Nephron (organoid): Measurements from ENCODE around the gene SBK3.
A peak's percentile ranks its signal among the peaks of the same experiment; 100 is the strongest.
"Not testable (repeated sequence)": the region's sequence is repeated elsewhere in the genome, so short reads cannot be mapped to it uniquely, and the experiment has no call there.

Experiments
- H3K27ac Mint-ChIP-seq, 3 experiments: 2 replicates each; pipeline ENCODE4 v1.8.0; 2020; ENCODE audit warnings: mixed read lengths in 3 of 3, mild to moderate bottlenecking in 2 of 3, moderate library complexity in 1 of 3
- H3K27me3 Mint-ChIP-seq: 2 replicates; pipeline ENCODE4 v1.8.0; 2021; ENCODE audit warnings: low read depth, mild to moderate bottlenecking, moderate library complexity, mixed read lengths
- H3K36me3 Mint-ChIP-seq: 2 replicates; pipeline ENCODE4 v1.8.0; 2020; ENCODE audit warnings: low read depth, mixed read lengths
- H3K4me1 Mint-ChIP-seq: 2 replicates; pipeline ENCODE4 v1.8.0; 2020; ENCODE audit warnings: mixed read lengths
- H3K4me3 Mint-ChIP-seq, 3 experiments: 2 replicates each; pipeline ENCODE4 v1.8.0; 2020; ENCODE audit warnings: mild to moderate bottlenecking in 3 of 3, mixed read lengths in 3 of 3, moderate library complexity in 2 of 3
- H3K9me3 Mint-ChIP-seq: 2 replicates; pipeline ENCODE4 v1.8.0; 2020; ENCODE audit warnings: mixed read lengths
- CTCF ChIP-seq, 3 experiments: fragments of 200-600 bp; sonication (generic); IDR thresholded peaks; one replicate each; pipeline ENCODE4 v1.5.0; 2021; ENCODE audit warnings: antibody characterized with exemption in 3 of 3; ENCODE audit not compliant: unreplicated experiment in 3 of 3

Gene SBK3

GRCh38 chr19:55497763-55498162 lies 47.6 kb downstream of the SBK3 start:
- peaks cover 21% of the 10 kb centered on the region for H3K4me1 Mint-ChIP-seq
- no peak for TF ChIP-seq CTCF (IDR thresholded peaks at IDR 0.05; ENCODE audit: unreplicated experiment in 3 of 3)
- H3K27me3 Mint-ChIP-seq: peaks cover 7% of the 10 kb centered on the region
- H3K36me3 Mint-ChIP-seq: peaks cover 15% of the 10 kb centered on the region
- H3K27ac Mint-ChIP-seq: no peak overlapping the region
- no peaks in the 10 kb centered on the region for H3K9me3 Mint-ChIP-seq
- H3K4me3 Mint-ChIP-seq: no peak overlapping the region

DNA sequence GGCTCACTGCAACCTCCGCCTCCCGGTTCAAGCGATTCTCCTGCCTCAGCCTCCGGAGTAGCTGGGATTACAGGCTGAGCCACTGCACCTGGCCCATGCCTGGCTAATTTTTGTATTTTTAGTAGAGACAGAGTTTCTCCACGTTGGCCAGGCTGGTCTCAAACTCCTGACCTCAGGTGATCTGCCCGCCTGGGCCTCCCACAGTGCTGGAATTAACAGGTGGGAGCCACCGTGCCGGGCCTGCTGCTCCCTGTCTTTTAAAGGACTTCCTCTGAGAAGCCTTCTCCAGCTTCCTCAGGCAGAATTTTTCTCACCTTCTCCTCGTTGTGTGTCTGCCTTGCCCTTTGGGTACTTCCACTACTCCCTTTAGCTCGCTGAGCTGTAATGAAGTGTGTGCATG lies 48.5 kb downstream of the SBK3 start:
- H3K27me3 Mint-ChIP-seq, H3K36me3 Mint-ChIP-seq, H3K9me3 Mint-ChIP-seq: not testable (repeated sequence)
- H3K4me3 Mint-ChIP-seq: peak overlapping the region in 1 of 3 experiments; percentile 63
- H3K27ac Mint-ChIP-seq: peak overlapping the region in 2 of 3 experiments; percentile 49 to 65
- peaks cover 28% of the 10 kb centered on the region for H3K4me1 Mint-ChIP-seq

GRCh38 chr19:55495646-55496349 lies 49.5 kb downstream of the SBK3 start:
- peaks cover 4% of the 10 kb centered on the region for H3K36me3 Mint-ChIP-seq
- H3K4me1 Mint-ChIP-seq: peaks cover 32% of the 10 kb centered on the region
- H3K4me3 Mint-ChIP-seq: peak overlapping the region in 1 of 3 experiments; percentile 48
- no peak for TF ChIP-seq CTCF (IDR thresholded peaks at IDR 0.05; ENCODE audit: unreplicated experiment in 3 of 3)
- H3K27ac Mint-ChIP-seq: peak overlapping the region in 2 of 3 experiments; percentile 17 to 29
- no peaks in the 10 kb centered on the region for H3K9me3 Mint-ChIP-seq
- H3K27me3 Mint-ChIP-seq: no peaks in the 10 kb centered on the region

DNA sequence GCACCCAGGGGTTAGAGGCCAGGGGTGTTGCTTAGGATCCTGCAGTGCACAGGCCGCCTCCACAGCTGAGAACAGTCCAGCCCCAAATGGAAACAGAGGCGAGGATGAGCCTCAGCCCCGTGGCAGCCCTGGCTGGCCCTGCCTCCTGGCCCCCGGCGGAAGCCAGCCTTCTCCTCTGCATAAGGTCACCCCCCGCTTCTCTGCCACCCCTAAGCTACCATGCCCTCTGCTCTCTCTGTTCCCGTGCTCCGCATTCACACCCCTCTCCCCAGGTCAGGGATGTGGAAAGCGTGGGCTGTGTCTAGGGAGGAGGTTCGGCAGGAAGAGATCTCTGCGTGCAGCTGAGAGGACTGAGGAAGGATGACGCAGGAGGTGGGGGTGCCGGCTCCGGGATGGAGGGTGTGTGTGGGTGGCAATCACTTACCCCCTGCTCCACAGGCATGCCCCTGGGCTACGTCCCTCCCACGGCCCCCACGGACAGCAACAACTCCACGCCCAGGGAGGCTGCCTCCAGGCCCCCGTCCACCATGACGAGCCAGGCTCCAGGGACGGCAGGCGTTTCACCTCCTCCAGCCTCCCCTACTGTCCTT lies 51.1 kb downstream of the SBK3 start:
- H3K9me3 Mint-ChIP-seq: no peaks in the 10 kb centered on the region
- peak overlapping the region; percentile 71 to 90 (median 90) for H3K27ac Mint-ChIP-seq
- H3K4me3 Mint-ChIP-seq: peak overlapping the region; percentile 64 to 81 (median 80)
- peaks cover 32% of the 10 kb centered on the region for H3K4me1 Mint-ChIP-seq
- H3K36me3 Mint-ChIP-seq: peaks cover under 1% of the 10 kb centered on the region
- TF ChIP-seq CTCF (IDR thresholded peaks at IDR 0.05; ENCODE audit: unreplicated experiment in 3 of 3): no peak
- no peaks in the 10 kb centered on the region for H3K27me3 Mint-ChIP-seq

- Mint-ChIP-seq H3K27ac (peak overlapping the region in 2 of 3 experiments; percentile 73 to 90), H3K36me3 (no peaks in the 10 kb centered on the region), H3K4me1 (peaks cover 32% of the 10 kb centered on the region), H3K4me3 (peak overlapping the region in 2 of 3 experiments; percentile 80 to 81), H3K9me3 (no peaks in the 10 kb centered on the region), H3K27me3 (no peaks in the 10 kb centered on the region)
- no peak for TF ChIP-seq CTCF (IDR thresholded peaks at IDR 0.05; ENCODE audit: unreplicated experiment in 3 of 3)
These were observed 51.6 kb downstream of the SBK3 start for GRCh38 chr19:55493645-55494171.

DNA sequence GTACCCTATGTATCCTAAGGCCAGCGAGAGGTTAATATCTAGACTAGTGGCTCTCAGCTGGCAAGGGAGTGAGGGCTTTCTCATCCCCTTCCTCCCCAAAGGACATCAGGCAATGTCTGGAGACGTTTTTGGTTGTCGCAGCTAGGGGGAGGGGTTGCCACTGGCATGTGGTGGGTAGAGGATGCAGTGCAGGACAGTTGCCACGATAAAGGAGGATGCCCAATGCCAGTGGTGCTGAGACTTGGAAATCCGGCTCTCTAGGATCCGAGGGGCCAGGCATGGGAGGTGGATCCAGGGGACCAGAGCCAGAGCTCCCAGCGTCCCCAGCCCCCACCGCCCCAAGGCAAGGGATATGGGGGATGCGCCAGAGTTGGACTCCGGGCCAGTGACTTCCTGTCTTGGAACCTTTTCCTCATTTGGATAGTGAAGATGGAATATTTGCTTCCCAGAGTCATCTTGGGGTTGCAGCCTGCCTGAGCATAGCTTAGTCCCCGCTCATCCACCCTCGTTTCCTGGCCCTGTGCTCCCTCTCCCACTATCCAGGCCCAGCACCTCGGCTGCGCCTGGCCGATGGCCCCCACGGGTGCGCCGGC lies 52.2 kb downstream of the SBK3 start:
- no peaks in the 10 kb centered on the region for H3K9me3 Mint-ChIP-seq
- H3K36me3 Mint-ChIP-seq: no peaks in the 10 kb centered on the region
- H3K4me3 Mint-ChIP-seq: peak overlapping the region; percentile 39 to 77 (median 68)
- TF ChIP-seq CTCF (IDR thresholded peaks at IDR 0.05; ENCODE audit: unreplicated experiment in 3 of 3): no peak
- peaks cover 32% of the 10 kb centered on the region for H3K4me1 Mint-ChIP-seq
- no peaks in the 10 kb centered on the region for H3K27me3 Mint-ChIP-seq
- peak overlapping the region; percentile 73 to 88 (median 82) for H3K27ac Mint-ChIP-seq
